Measurements from ENCODE around the gene AGBL3. TPM values are rescaled to one million over a fixed set of nuclear protein-coding genes. Genes with fewer than 3 reads are reported as not detected.

Gene AGBL3
- total RNA-seq, result 3.5 and 5.5 TPM in 2 replicates
- long read RNA-seq, partial matches to known transcripts, result 6 of 20 reads
- long read RNA-seq, other reads (novel, unspliced or antisense), result 14 of 20 reads

DNA sequence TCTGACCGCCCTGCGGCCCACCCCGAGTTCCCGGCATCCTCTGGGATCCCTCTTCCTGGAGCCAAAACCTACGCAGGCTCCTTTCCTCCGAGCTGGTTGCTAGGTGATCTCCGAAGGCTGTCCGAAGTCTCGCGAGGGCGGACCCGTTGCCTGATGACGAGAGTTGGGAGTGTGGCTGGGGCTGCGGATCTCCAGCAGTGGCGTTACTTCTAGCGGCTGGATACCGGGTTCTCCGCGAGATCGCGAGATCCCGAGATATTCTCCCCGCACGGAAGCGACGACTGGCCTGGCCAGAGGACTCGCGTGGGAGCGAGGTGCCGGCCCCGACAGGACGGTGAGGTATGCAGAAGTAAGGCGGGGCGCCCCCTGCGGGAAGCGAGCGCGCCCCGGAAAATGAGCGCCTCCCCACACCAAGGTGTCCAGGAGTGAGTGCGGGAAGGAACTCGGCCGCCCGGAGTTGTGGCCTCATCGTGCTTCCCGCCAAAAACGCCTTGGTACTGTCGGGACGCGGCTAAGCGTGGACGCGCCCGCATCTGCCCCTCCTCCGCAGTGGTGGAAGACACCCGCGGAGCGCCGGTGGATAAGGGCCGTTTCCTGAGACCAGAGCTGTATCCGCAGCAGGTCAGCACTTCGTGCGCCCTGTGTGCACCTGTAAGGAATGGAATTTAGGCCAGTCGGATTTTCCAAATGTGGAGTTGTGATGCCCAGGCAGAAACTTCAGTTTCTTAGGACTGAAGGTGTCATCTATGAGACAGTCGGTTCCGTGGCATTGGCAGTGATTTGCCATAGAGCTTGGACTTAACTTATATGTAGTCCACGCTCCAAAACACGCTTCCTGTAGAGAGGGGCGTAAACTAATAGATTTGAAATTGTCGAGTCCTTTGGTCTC, at the start of gene AGBL3:
AGBL3 (plus strand) TSS at position 146 of the 889 bp plus-strand sequence. CDS start 1,426 bp downstream, outside the sequence.
- DNase-seq (ENCODE audit: low read depth, low spot score), result peak; percentile 90
- peak within 1 kb of the TSS; percentile 98 for H3K27ac Mint-ChIP-seq (ENCODE audit: unreplicated experiment)
- H3K4me1 Mint-ChIP-seq, result peaks cover 27% of the 10 kb centered on the region
- H3K27me3 Mint-ChIP-seq (ENCODE audit: low read depth), result no peaks in the 10 kb centered on the region
- peaks cover 16% of the 10 kb centered on the region for H3K36me3 Mint-ChIP-seq (ENCODE audit: low read depth)
- no peaks in the 10 kb centered on the region for H3K9me3 Mint-ChIP-seq
- peak within 1 kb of the TSS; percentile 93 for H3K4me3 Mint-ChIP-seq
- TF ChIP-seq, protein P1, sequence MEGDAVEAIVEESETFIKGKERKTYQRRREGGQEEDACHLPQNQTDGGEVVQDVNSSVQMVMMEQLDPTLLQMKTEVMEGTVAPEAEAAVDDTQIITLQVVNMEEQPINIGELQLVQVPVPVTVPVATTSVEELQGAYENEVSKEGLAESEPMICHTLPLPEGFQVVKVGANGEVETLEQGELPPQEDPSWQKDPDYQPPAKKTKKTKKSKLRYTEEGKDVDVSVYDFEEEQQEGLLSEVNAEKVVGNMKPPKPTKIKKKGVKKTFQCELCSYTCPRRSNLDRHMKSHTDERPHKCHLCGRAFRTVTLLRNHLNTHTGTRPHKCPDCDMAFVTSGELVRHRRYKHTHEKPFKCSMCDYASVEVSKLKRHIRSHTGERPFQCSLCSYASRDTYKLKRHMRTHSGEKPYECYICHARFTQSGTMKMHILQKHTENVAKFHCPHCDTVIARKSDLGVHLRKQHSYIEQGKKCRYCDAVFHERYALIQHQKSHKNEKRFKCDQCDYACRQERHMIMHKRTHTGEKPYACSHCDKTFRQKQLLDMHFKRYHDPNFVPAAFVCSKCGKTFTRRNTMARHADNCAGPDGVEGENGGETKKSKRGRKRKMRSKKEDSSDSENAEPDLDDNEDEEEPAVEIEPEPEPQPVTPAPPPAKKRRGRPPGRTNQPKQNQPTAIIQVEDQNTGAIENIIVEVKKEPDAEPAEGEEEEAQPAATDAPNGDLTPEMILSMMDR (conservative IDR thresholded peaks at IDR 0.05), result peak; percentile 64

DNA sequence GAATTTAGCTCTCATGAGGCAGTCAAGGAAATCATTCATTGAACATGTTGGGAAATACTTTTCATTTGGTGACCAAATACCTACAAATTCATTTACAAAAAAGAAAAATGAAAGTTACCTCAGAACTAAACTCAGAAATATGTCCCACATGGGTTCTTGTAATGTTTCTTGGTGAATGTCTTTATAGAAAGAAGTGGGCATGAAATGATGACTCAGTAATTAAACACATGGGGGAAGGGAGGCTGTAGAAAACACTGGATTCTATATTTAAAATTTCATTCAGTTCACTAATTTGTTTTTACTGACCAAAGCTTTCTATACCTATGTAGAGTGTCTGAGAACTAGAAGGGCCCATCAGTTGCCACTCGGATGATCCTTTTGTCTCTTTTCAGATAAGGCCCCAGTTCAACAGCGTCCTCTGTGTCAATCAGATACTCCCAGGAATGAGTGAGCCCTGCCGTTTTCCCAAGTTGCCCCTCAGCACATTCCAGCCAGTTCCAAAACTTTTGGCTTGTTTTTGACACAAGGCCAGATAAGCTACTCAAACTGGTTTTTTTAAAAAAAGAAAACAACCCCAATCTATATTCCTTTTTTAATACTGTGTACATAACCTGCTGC, 49.3 kb upstream of the AGBL3 start:
- Mint-ChIP-seq H3K27me3 (ENCODE audit: low read depth) (no peaks in the 10 kb centered on the region), H3K4me3 (no peak overlapping the region), H3K36me3 (ENCODE audit: low read depth) (peaks cover 30% of the 10 kb centered on the region), H3K27ac (ENCODE audit: unreplicated experiment) (peak overlapping the region; percentile 16), H3K9me3 (no peaks in the 10 kb centered on the region), H3K4me1 (peaks cover 15% of the 10 kb centered on the region)
- no peak for DNase-seq (ENCODE audit: low read depth, low spot score)
- TF ChIP-seq, protein P1 (conservative IDR thresholded peaks at IDR 0.05), result no peak

DNA sequence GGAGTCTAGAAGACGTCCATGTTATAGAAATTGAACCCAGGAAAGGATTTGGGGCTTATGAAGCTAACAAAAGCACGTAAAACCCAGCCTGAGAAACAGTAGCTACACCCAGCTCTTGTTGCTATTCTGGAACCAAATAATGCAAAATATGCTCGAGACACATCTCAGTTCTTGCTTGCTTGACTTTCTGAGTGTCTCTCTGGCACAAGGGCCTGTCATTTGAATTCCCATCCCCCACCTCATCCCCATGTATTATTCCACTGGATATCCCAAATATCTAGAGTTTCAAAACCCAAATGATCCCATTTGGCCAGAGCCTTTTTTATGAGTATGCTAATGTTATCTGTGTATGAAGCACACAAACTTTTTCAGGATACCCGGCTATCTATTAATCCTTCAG, 48.2 kb upstream of the AGBL3 start:
- no peak overlapping the region for H3K4me3 Mint-ChIP-seq
- H3K9me3 Mint-ChIP-seq, result no peaks in the 10 kb centered on the region
- TF ChIP-seq, protein P1 (conservative IDR thresholded peaks at IDR 0.05), result no peak
- no peaks in the 10 kb centered on the region for H3K27me3 Mint-ChIP-seq (ENCODE audit: low read depth)
- H3K27ac Mint-ChIP-seq (ENCODE audit: unreplicated experiment), result no peak overlapping the region
- peaks cover 25% of the 10 kb centered on the region for H3K36me3 Mint-ChIP-seq (ENCODE audit: low read depth)
- no peak for DNase-seq (ENCODE audit: low read depth, low spot score)
- H3K4me1 Mint-ChIP-seq, result peaks cover 15% of the 10 kb centered on the region

DNA sequence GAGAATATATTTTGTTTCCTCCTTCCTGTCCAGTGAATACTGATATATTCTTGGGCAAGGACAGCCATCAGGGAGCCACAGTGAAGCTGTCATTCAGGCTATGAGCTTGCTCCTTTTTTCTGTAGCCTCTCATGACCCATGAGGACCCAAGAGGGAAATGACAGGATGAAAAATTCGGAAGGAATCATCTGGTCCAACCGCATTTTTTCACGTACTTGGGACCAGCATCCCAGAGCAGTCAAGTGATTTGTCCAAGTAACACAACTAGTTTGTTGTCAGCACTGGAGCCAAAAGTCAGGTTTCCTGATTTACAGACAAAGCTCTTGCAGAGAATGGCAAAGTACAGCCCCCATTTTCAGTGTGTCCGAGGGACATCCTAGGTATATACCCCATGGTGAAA, 47.2 kb upstream of the AGBL3 start:
- Mint-ChIP-seq H3K4me3 (no peak overlapping the region), H3K27me3 (ENCODE audit: low read depth) (no peaks in the 10 kb centered on the region), H3K36me3 (ENCODE audit: low read depth) (peaks cover 19% of the 10 kb centered on the region), H3K27ac (ENCODE audit: unreplicated experiment) (no peak overlapping the region), H3K4me1 (peaks cover 15% of the 10 kb centered on the region), H3K9me3 (no peaks in the 10 kb centered on the region)
- no peak for DNase-seq (ENCODE audit: low read depth, low spot score)
- TF ChIP-seq, protein P1 (conservative IDR thresholded peaks at IDR 0.05), result no peak

DNA sequence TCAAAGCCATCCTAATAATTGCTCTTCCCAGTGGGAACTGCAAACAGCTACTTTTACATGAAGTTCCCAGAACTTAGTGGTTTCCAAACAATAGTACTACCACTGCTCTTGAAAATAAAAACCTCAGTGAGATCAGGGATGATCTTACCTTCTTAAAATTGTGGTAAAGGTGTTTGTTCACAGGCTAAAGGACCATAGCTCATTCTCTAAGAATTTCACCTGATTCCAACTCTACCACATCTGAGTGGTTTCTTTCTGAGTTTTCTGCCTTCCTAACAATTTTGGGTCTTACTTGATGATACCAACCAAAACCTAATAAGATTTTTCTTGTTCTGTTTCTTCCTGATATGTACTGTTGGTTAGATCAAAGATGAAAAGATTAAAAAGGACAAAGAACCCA, 45.6 kb upstream of the AGBL3 start:
- DNase-seq (ENCODE audit: low read depth, low spot score), result no peak
- peaks cover 20% of the 10 kb centered on the region for H3K36me3 Mint-ChIP-seq (ENCODE audit: low read depth)
- TF ChIP-seq, protein P1 (conservative IDR thresholded peaks at IDR 0.05), result no peak
- peaks cover 11% of the 10 kb centered on the region for H3K4me1 Mint-ChIP-seq
- no peak overlapping the region for H3K4me3 Mint-ChIP-seq
- no peak overlapping the region for H3K27ac Mint-ChIP-seq (ENCODE audit: unreplicated experiment)
- no peaks in the 10 kb centered on the region for H3K27me3 Mint-ChIP-seq (ENCODE audit: low read depth)
- H3K9me3 Mint-ChIP-seq, result no peaks in the 10 kb centered on the region

Data from neural crest cell (in vitro differentiated cells).